DMS114 treated with DMSO at 0.1 percent for 48 hours (cell line): ENCODE data around the gene HCLS1.
"Not testable (repeated sequence)": the region's sequence is repeated elsewhere in the genome, so short reads cannot be mapped to it uniquely, and the experiment has no call there.

Experiments used
- DNase-seq: peaks from one replicate; lab custom pipeline; 2025; ENCODE audit not compliant: unreplicated experiment; lab: John Stamatoyannopoulos, UW

HCLS1 gene

GRCh38 chr3:121660356-121661171 lies at the start of gene HCLS1:
TSS of gene HCLS1 (minus strand) at chr3:121660903. CDS start at chr3:121658347, 2,556 bp downstream.
- no peak for DNase-seq

- no peak for DNase-seq
Measured at GRCh38 chr3:121710347-121710746, 49.6 kb upstream of the HCLS1 start.

- DNase-seq = no peak
Measured at GRCh38 chr3:121707531-121708273, 47.0 kb upstream of the HCLS1 start.

- no peak for DNase-seq
Measured at GRCh38 chr3:121705541-121705940, 44.8 kb upstream of the HCLS1 start.

- no peak for DNase-seq
Measured at GRCh38 chr3:121703973-121704372, 43.3 kb upstream of the HCLS1 start.

- DNase-seq = no peak
Measured at GRCh38 chr3:121698901-121699300, 38.2 kb upstream of the HCLS1 start.

GRCh38 chr3:121698476-121698875 lies 37.8 kb upstream of the HCLS1 start:
- no peak for DNase-seq

- no peak for DNase-seq
Measured at GRCh38 chr3:121696186-121696585, 35.5 kb upstream of the HCLS1 start.

GRCh38 chr3:121692010-121692699 lies 31.5 kb upstream of the HCLS1 start:
- DNase-seq = no peak

GRCh38 chr3:121690777-121691405 lies 30.2 kb upstream of the HCLS1 start:
- DNase-seq = no peak

- not testable (repeated sequence) for DNase-seq
Measured at GRCh38 chr3:121688747-121689146, 28.0 kb upstream of the HCLS1 start.

GRCh38 chr3:121681792-121682191 lies 21.1 kb upstream of the HCLS1 start:
- no peak for DNase-seq

GRCh38 chr3:121677141-121677540 lies 16.4 kb upstream of the HCLS1 start:
- no peak for DNase-seq

- DNase-seq = no peak
Measured at GRCh38 chr3:121670676-121671075, 10.0 kb upstream of the HCLS1 start.

GRCh38 chr3:121667333-121667732 lies 6.6 kb upstream of the HCLS1 start:
- DNase-seq = no peak

GRCh38 chr3:121665488-121665887 lies 4.8 kb upstream of the HCLS1 start:
- no peak for DNase-seq

- no peak for DNase-seq
Measured at GRCh38 chr3:121663171-121663847, 2.6 kb upstream of the HCLS1 start.

GRCh38 chr3:121662742-121663141 lies 2.0 kb upstream of the HCLS1 start:
- DNase-seq = no peak

- no peak for DNase-seq
Measured at GRCh38 chr3:121661376-121661775, 673 bp upstream of the HCLS1 start.

- no peak for DNase-seq
Measured at GRCh38 chr3:121659586-121659985, 1.1 kb downstream of the HCLS1 start.
